ENCODE measurements around the gene HMG20B.

- TF ChIP-seq CTCF (IDR thresholded peaks at IDR 0.05; ENCODE audit: low read length), result no peak
- no peak for TF ChIP-seq EZH2 (optimal IDR thresholded peaks at IDR 0.05; ENCODE audit: low read depth, low read length)
Observed at GRCh38 chr19:3537101-3537437, 35.7 kb upstream of the HMG20B start.
